GM12892 (cell line): ENCODE measurements around the gene C3orf18.

Experiments
- DNase-seq: peaks from one replicate; pipeline ENCODE4 v3.0.0; 2011; ENCODE audit not compliant: insufficient read length
- FAIRE-seq: peaks from 2 replicates; lab custom pipeline; 2011; peaks lifted over from hg19 to GRCh38; lab: Jason Lieb, UNC
- POLR2A ChIP-seq: IDR thresholded peaks from 2 replicates; pipeline ENCODE4 v1.6.1; 2011; ENCODE audit warnings: low read depth, low read length, control low read depth
- POLR2AphosphoS5 ChIP-seq: IDR thresholded peaks from 2 replicates; pipeline ENCODE4 v1.6.1; 2011; ENCODE audit warnings: low read depth, low read length, control low read depth
- TAF1 ChIP-seq: IDR thresholded peaks from 2 replicates; pipeline ENCODE4 v1.6.1; 2011; ENCODE audit warnings: low read depth, mild to moderate bottlenecking, control low read depth, low read length, borderline replicate concordance

The C3orf18 gene

DNA sequence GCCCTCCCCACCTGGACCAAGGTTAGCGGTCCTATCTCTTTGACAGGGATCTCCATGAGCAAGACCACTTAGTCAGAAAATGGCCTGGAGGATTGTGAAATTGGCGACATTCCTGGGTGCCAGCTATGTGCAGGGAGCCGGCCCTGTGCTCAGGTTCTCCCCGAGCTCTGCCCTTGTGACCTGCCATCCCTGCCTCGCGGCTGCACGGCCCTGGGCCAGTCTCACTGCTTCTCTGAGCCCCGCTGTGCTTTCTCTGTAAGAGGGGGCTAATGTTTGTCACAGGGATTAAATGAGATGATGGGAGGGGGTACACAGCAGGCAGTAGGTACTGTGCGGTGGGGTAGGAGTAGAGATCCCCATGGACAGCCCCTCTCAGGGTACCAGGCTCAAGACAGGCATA, 14.9 kb downstream of the C3orf18 start:
- TF ChIP-seq TAF1 (no peak), POLR2AphosphoS5 (no peak), POLR2A (no peak)
- DNase-seq, result no peak
- FAIRE-seq, result no peak

- TF ChIP-seq TAF1 (no peak), POLR2A (no peak), POLR2AphosphoS5 (no peak)
- FAIRE-seq (no peak), DNase-seq (no peak)
Measured at GRCh38 chr3:50551681-50552435, 15.7 kb downstream of the C3orf18 start.

GRCh38 chr3:50551054-50551659, 16.4 kb downstream of the C3orf18 start:
- DNase-seq (no peak), FAIRE-seq (no peak)
- TF ChIP-seq TAF1, result no peak
- no peak for TF ChIP-seq POLR2AphosphoS5
- TF ChIP-seq POLR2A, result no peak

DNA sequence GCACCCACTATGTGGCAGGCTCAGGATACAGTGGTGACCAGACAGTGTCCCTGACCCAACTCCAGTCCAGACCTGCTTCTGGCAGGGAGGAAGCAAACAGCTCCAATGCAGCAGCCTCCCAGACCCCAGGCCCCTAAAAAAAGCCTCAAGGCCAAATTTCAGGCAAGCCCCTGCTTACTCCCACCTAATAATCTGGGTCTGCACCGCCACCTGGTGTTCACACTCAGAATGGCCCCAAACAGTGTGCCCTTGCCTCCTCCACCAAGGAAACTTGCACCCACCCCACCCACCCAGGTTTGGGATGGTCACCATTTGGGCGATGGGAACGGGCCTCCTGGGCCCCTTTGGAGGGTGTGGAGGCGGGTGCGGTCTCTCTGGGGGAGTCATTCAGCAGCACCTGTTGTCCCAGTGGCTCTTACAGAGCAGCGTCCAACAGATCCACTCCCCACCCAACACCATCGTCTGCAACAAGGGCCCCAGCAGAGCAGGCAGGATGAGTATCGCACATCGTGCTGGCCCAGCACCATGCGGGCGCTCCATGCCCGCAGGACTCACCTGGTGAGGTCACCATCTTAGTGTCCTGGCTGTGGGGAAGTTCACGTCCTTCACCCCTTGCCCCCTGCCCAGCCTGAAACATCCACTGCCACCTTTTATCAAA, 17.3 kb downstream of the C3orf18 start:
- TF ChIP-seq POLR2AphosphoS5 (no peak), TAF1 (no peak), POLR2A (no peak)
- FAIRE-seq (peak; percentile 73), DNase-seq (peak; percentile 71)

DNA sequence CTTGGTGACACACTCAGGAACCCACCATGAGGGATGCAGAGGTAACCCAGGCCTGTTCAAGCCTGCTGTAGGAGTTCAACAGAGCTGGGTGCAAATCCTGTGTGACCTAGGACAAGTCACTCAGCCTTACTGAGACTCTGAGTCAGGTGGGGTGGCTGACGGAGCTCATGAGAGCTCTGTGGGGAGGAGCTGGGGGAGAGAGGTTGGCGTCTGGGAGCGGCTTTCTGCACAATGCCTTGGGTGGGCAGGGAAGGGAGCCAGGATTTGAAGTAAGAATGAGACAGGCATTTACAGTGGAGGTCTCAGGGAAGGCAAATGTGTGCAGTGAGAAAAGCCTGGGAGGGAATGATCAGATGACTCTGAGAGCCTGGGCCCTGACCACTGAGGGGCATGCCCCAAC, 18.3 kb downstream of the C3orf18 start:
- no peak for TF ChIP-seq TAF1
- no peak for TF ChIP-seq POLR2AphosphoS5
- no peak for TF ChIP-seq POLR2A
- no peak for FAIRE-seq
- no peak for DNase-seq

DNA sequence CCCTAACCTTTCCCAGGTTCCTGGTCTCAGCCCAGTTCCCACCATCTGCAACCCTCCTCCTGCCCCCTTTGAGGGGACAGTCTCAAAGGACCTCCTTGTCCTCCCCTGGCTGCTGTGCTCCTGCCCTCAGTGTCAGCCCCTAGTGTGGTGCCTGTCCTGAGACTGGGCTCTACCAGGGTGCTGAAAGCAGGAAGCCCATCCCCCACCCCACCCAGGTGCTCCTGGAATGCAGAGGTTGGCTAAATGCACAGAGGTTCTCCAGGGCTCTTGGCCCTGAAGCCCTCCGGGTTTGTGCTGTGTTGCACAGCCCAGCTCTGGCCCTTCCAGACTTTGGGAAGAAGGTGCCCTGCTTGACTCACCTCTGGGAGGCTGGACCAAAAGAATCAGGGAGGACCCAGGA, 21.8 kb downstream of the C3orf18 start:
- TF ChIP-seq POLR2AphosphoS5 (no peak), POLR2A (no peak), TAF1 (no peak)
- FAIRE-seq, result no peak
- no peak for DNase-seq

DNA sequence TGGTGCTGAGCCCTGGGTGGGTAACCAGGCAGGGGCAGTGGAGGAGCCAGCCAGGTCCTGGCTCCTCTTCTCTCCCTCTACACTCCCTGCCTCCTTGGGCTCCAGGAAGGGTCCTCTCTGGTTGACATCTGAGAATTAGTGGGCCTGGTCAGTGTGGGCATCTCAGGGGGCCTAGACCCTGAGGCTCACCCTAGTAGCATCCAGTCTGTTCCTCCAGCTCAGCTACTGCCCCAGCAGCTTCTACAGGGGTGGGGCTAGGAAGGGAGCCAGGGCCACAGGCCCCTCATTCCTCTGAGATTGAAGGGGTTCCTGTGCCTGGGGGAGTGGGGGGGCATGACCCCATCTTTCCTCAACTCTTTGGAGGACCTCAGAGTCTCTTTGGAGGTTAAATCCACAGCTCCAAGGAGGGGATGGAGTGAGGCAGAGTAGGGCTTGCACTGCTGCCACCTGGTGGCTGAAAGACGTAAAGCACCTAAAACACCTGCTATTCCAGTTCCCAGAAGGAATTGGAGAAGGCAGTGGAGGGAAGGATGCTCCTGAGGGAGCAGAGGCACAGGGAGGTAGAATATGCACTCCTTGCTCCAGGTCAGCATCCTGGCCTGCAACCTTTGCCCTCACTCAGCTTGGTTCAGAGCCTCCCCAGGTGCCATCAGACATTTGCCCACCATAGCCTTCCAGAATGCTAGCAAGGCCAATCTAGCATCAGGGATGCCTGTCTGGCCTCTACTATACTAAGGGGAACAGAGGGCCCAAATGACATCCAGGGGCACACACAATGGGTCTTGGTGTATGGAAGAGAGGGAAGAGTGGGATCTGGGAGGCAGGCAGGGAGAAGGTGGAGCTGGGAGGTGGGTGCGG, 25.1 kb downstream of the C3orf18 start:
- FAIRE-seq (peak; percentile 76), DNase-seq (peak; percentile 83)
- TF ChIP-seq TAF1 (no peak), POLR2AphosphoS5 (no peak), POLR2A (no peak)

- TF ChIP-seq TAF1 (no peak), POLR2AphosphoS5 (no peak), POLR2A (no peak)
- FAIRE-seq (no peak), DNase-seq (no peak)
Measured at GRCh38 chr3:50539356-50540286, 27.9 kb downstream of the C3orf18 start.

- no peak for DNase-seq
- FAIRE-seq, result no peak
- TF ChIP-seq POLR2A, result no peak
- no peak for TF ChIP-seq TAF1
- no peak for TF ChIP-seq POLR2AphosphoS5
Measured at GRCh38 chr3:50537421-50538129, 30.0 kb downstream of the C3orf18 start.
